Spinal cord (tissue), 10 donors: ENCODE measurements around the gene NRXN2. TPM values are rescaled to one million over a fixed set of nuclear protein-coding genes. Genes with fewer than 3 reads are reported as not detected.

ENCODE experiments used
- DNase-seq, 6 donors: peaks; one replicate each; pipeline versions ENCODE4 v3.0.0 to v3.0.0-alpha.2; 2013 to 2015; ENCODE audit warnings: low spot score in 6 of 6, low read depth in 4 of 6
- H3K27ac ChIP-seq: one replicate; pipeline ENCODE4 v1.5.1; 2013; ENCODE audit warnings: low read depth, low read length, control low read depth
- H3K27me3 ChIP-seq: one replicate; pipeline ENCODE4 v1.6.1; 2013; ENCODE audit warnings: low read length; ENCODE audit not compliant: control insufficient read depth, insufficient read depth
- H3K36me3 ChIP-seq: one replicate; pipeline ENCODE4 v1.6.1; 2013; ENCODE audit warnings: low read length; ENCODE audit not compliant: control insufficient read depth, insufficient read depth
- H3K4me1 ChIP-seq: one replicate; pipeline ENCODE4 v1.6.1; 2013; ENCODE audit warnings: low read length; ENCODE audit not compliant: control insufficient read depth, insufficient read depth
- H3K4me3 ChIP-seq: one replicate; pipeline ENCODE4 v1.5.1; 2013; ENCODE audit warnings: low read depth, low read length, control low read depth
- H3K9me3 ChIP-seq: one replicate; pipeline ENCODE4 v1.6.1; 2013; ENCODE audit warnings: low read length; ENCODE audit not compliant: control insufficient read depth, insufficient read depth
- WGBS: methylation state at CpG from one replicate; pipeline ENCODE4 v1.1.5; 2013; ENCODE audit warnings: missing lambda C conversion rate; ENCODE audit not compliant: insufficient coverage; 5-methylcytosine and 5-hydroxymethylcytosine counted together
- polyA plus RNA-seq, 2 donors: library from polyadenylated mRNA; unstranded; fragments of 120-200 nt; gene quantifications; one replicate each; pipeline ENCODE4 v1.2.1, GENCODE V29; 2013; ENCODE audit not compliant: insufficient read length in 2 of 2
- total RNA-seq, 2 donors: library from RNA; depleted of rRNA in 1 of 2; stranded (reverse); fragments of 120-200 nt in 1 of 2; fragments of >200 nt in 1 of 2; gene quantifications; one replicate each; pipeline versions ENCODE4 v1.2.3 to v1.2.4, GENCODE V29; 2013 to 2014
- donor health status: healthy.

Gene NRXN2
- total and polyA plus RNA-seq, 4 donors: 68.0 to 424 (median 280) TPM

- WGBS: 95% methylated on average over 17 of the region's 18 CpGs
These were observed 37.5 kb downstream of the NRXN2 start for GRCh38 chr11:64685536-64685935.

DNA sequence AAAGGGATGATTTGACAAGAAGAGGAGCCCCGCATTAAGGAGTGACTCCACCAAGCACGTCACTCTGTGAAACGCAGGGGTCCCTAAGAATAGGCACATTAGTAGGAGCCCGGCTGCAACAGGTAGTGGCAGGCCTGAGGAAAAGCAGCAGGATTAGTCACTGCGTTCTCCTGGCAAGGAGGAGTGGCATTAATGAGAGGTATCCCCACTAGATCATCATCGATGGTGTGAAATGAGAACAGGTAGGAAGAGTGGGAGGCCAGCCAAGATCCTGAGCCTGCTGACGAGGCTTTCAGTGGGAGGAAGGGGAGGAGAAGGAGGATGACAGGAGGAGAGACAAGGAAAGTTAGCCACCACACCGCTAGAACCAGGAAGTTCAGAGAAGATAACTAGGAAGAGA, 38.6 kb downstream of the NRXN2 start:
- WGBS: 83% methylated on average over 8 of the region's 8 CpGs
- no peak overlapping the region for H3K27ac ChIP-seq
- H3K4me3 ChIP-seq: no peak overlapping the region
- H3K27me3 ChIP-seq: no peaks in the 10 kb centered on the region
- H3K4me1 ChIP-seq: peaks cover 36% of the 10 kb centered on the region
- H3K36me3 ChIP-seq: peaks cover 56% of the 10 kb centered on the region
- H3K9me3 ChIP-seq: no peaks in the 10 kb centered on the region
- DNase-seq: no peak

More at GRCh38 chr11:64685536-64685935, 37.5 kb downstream of the NRXN2 start:
- no peak overlapping the region for H3K4me3 ChIP-seq
- H3K27ac ChIP-seq: no peak overlapping the region
- H3K36me3 ChIP-seq: peaks cover 61% of the 10 kb centered on the region
- H3K27me3 ChIP-seq: no peaks in the 10 kb centered on the region
- DNase-seq: no peak
- H3K4me1 ChIP-seq: peaks cover 46% of the 10 kb centered on the region
- no peaks in the 10 kb centered on the region for H3K9me3 ChIP-seq

GRCh38 chr11:64681171-64681570, 41.8 kb downstream of the NRXN2 start:
- Histone ChIP-seq H3K9me3 (no peaks in the 10 kb centered on the region), H3K4me1 (peaks cover 11% of the 10 kb centered on the region), H3K27me3 (no peaks in the 10 kb centered on the region), H3K27ac (no peak overlapping the region), H3K4me3 (no peak overlapping the region), H3K36me3 (peaks cover 54% of the 10 kb centered on the region)
- DNase-seq: no peak
- WGBS: 83% methylated on average over 2 of the region's 4 CpGs

DNA sequence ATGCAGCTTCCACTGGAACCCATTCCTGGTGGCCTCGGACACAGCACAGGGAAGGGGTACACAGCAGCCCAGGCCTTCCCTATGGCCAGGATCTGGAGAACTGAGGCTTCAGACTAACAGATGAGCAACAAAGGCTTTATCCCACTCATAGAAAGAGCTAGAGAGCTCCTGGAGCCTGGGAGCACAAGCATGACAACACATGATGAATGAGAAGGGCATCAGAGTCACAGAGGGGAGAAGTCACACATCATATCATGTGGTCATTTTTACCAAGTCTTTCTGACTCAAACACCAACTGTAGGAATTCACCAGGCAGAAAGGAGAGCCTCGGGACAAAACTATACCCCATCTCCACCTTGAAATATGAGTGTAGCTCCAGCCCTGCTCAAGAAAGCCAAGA, 43.2 kb downstream of the NRXN2 start:
- Histone ChIP-seq H3K27ac (no peak overlapping the region), H3K4me3 (no peak overlapping the region), H3K9me3 (no peaks in the 10 kb centered on the region), H3K27me3 (no peaks in the 10 kb centered on the region), H3K36me3 (peaks cover 52% of the 10 kb centered on the region), H3K4me1 (peaks cover 18% of the 10 kb centered on the region)
- WGBS: no CpG with 5 or more reads among the region's 2 CpGs
- no peak for DNase-seq

DNA sequence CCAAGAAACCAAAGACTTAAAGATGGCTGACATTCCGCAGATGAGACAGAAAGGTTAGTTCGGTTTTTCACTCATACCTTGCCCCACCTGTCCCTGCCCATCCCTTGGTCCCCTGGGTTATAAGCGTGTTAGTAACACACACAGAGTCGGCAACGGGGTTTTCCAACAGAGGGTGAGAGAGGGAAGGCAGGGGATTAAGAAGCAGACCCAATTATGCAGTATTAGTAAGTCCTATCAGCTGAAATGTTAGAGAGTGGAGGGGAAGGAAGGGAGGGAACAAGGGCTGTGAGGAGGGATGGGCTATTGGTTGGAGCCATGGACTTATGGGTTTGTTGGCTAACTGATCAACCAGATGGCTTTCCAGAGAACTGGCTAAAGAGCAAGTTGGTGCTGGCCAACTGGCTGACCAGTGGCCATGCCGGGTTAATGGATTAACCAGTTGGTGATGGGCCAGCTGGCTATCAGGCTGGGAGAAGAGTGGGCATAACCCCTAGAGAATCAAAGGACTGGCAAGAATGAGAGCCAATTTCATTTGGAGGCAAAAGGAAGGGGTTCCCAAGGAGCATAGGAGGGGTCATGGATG, 45.5 kb downstream of the NRXN2 start:
- H3K27ac ChIP-seq: no peak overlapping the region
- 91% methylated on average over 4 of the region's 6 CpGs for WGBS
- H3K36me3 ChIP-seq: peaks cover 31% of the 10 kb centered on the region
- no peak for DNase-seq
- H3K4me3 ChIP-seq: no peak overlapping the region
- no peaks in the 10 kb centered on the region for H3K9me3 ChIP-seq
- peaks cover 18% of the 10 kb centered on the region for H3K4me1 ChIP-seq
- no peaks in the 10 kb centered on the region for H3K27me3 ChIP-seq

GRCh38 chr11:64676261-64676615, 46.8 kb downstream of the NRXN2 start:
- Histone ChIP-seq H3K27ac (no peak overlapping the region), H3K9me3 (no peaks in the 10 kb centered on the region)
- WGBS: no CpG with 5 or more reads among the region's 2 CpGs

DNA sequence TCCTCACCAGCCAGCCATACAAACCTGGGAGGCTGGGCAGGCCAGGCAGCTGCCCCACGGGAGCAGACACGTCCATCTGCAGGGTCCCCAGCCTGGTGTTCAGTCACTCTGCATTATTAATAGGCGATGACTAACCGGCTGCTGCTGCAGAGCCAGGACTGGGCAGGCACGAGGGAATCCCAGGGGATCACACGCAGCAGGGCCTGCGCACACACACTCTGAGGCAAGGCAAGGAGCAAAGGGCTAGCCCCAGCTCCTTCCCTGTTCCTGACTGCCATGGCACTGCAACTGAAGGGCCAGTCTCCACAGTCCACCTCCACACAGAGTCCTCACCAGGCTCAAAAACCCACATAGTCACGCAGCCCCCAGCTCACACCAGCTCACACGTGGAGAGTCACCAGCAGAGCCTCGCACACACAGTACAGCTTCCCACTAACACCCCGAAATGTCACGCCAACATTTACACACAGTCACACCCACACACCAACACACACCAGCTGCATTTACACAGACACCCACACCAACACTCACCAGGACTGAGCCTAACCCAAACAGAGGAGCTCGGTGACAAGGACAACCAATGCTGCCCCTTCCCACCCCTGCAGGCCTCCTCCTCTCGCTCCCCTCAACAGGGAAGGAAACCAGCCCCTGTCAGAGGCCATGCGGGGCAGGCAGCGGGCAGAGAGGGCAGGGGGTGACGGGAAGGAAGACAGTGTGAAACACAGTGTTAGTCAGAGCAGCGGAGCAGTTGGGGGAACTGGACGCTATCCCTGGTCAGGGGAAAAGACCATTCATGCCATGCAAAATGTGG, 47.3 kb downstream of the NRXN2 start:
- 59% methylated on average over 17 of the region's 19 CpGs for WGBS
- Histone ChIP-seq H3K4me3 (no peak overlapping the region), H3K4me1 (peaks cover 18% of the 10 kb centered on the region), H3K27ac (no peak overlapping the region), H3K9me3 (no peaks in the 10 kb centered on the region), H3K27me3 (no peaks in the 10 kb centered on the region), H3K36me3 (peaks cover 29% of the 10 kb centered on the region)
- DNase-seq: peak in 1 of 6 donors; percentile 70

More at GRCh38 chr11:64676261-64676615, 46.8 kb downstream of the NRXN2 start:
- H3K4me1 ChIP-seq: peaks cover 18% of the 10 kb centered on the region
- no peak overlapping the region for H3K4me3 ChIP-seq
- H3K36me3 ChIP-seq: peaks cover 25% of the 10 kb centered on the region
- H3K27me3 ChIP-seq: no peaks in the 10 kb centered on the region
- no peak for DNase-seq

- H3K27me3 ChIP-seq: no peaks in the 10 kb centered on the region
- H3K9me3 ChIP-seq: no peaks in the 10 kb centered on the region
- peaks cover 18% of the 10 kb centered on the region for H3K4me1 ChIP-seq
- 92% methylated on average over 2 of the region's 2 CpGs for WGBS
- no peak for DNase-seq
- H3K27ac ChIP-seq: no peak overlapping the region
- H3K4me3 ChIP-seq: no peak overlapping the region
- peaks cover 32% of the 10 kb centered on the region for H3K36me3 ChIP-seq
These were observed 48.2 kb downstream of the NRXN2 start for GRCh38 chr11:64674774-64675173.

DNA sequence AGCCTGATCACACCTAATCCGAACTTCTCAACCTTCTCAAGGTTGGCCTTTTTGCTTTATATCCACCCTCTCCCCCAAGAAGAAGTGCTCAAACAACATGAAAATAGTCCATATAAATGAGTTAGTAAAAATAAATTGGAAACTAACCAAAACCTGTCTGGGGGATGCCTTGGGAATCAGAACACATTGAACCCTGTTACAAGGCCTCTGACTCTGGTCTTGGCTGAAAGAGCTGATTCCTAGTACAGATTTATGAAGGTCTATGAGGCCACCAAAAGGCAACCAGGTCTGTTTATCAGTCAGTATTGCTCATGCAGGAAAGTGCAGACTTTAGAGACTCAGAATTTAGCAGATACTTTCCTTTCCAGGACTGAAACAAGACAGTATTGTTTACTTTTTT, 49.7 kb downstream of the NRXN2 start:
- Histone ChIP-seq H3K36me3 (peaks cover 46% of the 10 kb centered on the region), H3K9me3 (no peaks in the 10 kb centered on the region), H3K27me3 (no peaks in the 10 kb centered on the region), H3K4me3 (no peak overlapping the region), H3K4me1 (peaks cover 18% of the 10 kb centered on the region), H3K27ac (no peak overlapping the region)
- no peak for DNase-seq
- no CpG with 5 or more reads among the region's 1 CpG for WGBS

GRCh38 chr11:64672875-64673274, 50.1 kb downstream of the NRXN2 start:
- H3K36me3 ChIP-seq: peaks cover 48% of the 10 kb centered on the region
- no peaks in the 10 kb centered on the region for H3K9me3 ChIP-seq
- no peak overlapping the region for H3K4me3 ChIP-seq
- DNase-seq: no peak
- no peaks in the 10 kb centered on the region for H3K27me3 ChIP-seq
- peaks cover 18% of the 10 kb centered on the region for H3K4me1 ChIP-seq
- no peak overlapping the region for H3K27ac ChIP-seq
- WGBS: 100% methylated on average over 2 of the region's 2 CpGs
